ENCODE data around the gene KRT35. TPM values are rescaled to one million over a fixed set of nuclear protein-coding genes. Genes with fewer than 3 reads are reported as not detected.

KRT35 gene
- total RNA-seq, 2 donors from 2014 or later: not detected

DNA sequence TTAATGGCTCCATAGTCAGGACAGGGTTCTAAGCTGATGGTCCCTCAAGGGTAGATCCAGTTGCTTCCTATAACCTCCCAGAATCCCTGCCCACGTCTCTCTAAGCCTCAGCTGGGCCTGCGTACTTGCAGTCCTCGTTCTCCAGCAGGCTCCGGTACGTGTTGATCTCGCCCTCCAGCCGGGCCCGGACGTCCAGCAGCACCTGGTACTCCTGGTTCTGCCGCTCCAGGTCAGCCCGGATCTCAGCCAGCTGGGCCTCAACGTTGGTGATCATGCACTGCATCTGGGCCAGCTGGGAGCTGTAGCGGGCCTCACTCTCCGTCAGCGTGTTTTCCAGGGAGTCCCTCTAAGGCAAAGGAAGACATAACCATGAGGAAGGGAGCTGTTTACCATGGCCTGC is 18.2 kb downstream of the KRT35 start:
- H3K4me1 ChIP-seq (ENCODE audit: control insufficient read depth in 1 of 2, low read depth in 2 of 2): peaks cover 0 to 7% of the 10 kb centered on the region in 2 donors
- no peak overlapping the region for H3K4me3 ChIP-seq
- ATAC-seq (ENCODE audit: insufficient number of reproducible peaks, low FRiP score, low read depth) (no peak), DNase-seq (ENCODE audit: low spot score) (no peak)
- H3K27ac ChIP-seq: no peak overlapping the region
- H3K9me3 ChIP-seq: no peaks in the 10 kb centered on the region
- TF ChIP-seq, protein P1, sequence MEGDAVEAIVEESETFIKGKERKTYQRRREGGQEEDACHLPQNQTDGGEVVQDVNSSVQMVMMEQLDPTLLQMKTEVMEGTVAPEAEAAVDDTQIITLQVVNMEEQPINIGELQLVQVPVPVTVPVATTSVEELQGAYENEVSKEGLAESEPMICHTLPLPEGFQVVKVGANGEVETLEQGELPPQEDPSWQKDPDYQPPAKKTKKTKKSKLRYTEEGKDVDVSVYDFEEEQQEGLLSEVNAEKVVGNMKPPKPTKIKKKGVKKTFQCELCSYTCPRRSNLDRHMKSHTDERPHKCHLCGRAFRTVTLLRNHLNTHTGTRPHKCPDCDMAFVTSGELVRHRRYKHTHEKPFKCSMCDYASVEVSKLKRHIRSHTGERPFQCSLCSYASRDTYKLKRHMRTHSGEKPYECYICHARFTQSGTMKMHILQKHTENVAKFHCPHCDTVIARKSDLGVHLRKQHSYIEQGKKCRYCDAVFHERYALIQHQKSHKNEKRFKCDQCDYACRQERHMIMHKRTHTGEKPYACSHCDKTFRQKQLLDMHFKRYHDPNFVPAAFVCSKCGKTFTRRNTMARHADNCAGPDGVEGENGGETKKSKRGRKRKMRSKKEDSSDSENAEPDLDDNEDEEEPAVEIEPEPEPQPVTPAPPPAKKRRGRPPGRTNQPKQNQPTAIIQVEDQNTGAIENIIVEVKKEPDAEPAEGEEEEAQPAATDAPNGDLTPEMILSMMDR (IDR thresholded peaks at IDR 0.05): no peak
- H3K27me3 ChIP-seq (replicated peaks; ENCODE audit: insufficient read depth): no peaks in the 10 kb centered on the region
- no peaks in the 10 kb centered on the region for H3K36me3 ChIP-seq

DNA sequence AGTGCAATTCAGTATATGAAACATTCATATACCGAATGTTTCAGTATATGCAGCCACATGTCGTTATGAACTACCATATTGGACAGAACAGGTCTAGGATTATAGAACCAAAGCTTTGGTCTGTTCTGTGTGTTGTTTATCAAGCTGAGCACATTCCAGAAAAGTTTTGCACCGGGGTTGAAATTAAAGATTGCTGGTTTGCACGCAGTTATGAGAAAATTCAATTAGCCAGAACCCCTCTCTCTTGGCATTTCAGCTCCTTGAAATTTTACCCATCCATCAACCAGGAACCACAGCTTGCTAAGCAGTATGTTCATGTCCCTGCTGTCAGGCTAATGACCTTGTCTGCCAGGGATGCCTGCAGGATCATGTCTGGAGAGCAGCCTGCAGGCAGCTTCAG is 23.3 kb downstream of the KRT35 start:
- no peak overlapping the region for H3K27ac ChIP-seq
- no peaks in the 10 kb centered on the region for H3K27me3 ChIP-seq (replicated peaks; ENCODE audit: insufficient read depth)
- no peak for DNase-seq (ENCODE audit: low spot score)
- H3K36me3 ChIP-seq: no peaks in the 10 kb centered on the region
- no peak for ATAC-seq (ENCODE audit: insufficient number of reproducible peaks, low FRiP score, low read depth)
- no peak overlapping the region for H3K4me3 ChIP-seq
- H3K4me1 ChIP-seq (ENCODE audit: control insufficient read depth in 1 of 2, low read depth in 2 of 2): no peaks in the 10 kb centered on the region
- TF ChIP-seq, protein P1 (IDR thresholded peaks at IDR 0.05): no peak
- no peaks in the 10 kb centered on the region for H3K9me3 ChIP-seq

DNA sequence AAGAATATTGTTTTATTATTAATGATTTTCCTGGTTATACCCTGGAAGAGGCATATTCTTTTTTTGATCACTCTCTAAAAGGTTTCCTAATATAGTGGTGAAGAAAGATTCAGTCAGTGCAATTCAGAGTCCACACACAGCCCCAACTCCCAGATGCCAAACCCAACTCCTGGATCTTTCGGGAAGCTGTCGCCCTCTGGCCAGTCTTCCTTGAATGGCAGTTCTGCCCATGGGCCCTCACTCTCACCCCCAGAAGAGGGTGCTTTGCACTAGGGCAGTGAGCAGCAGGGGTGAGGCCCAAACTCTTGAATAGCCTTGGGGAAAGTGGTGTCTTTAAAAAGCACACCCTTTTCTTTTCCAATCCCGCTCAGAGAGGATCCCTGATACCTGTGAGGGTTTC is 24.7 kb downstream of the KRT35 start:
- ATAC-seq (ENCODE audit: insufficient number of reproducible peaks, low FRiP score, low read depth): no peak
- Histone ChIP-seq H3K36me3 (no peaks in the 10 kb centered on the region), H3K4me1 (ENCODE audit: control insufficient read depth in 1 of 2, low read depth in 2 of 2) (no peaks in the 10 kb centered on the region), H3K4me3 (no peak overlapping the region), H3K27ac (no peak overlapping the region), H3K27me3 (replicated peaks; ENCODE audit: insufficient read depth) (no peaks in the 10 kb centered on the region), H3K9me3 (no peaks in the 10 kb centered on the region)
- TF ChIP-seq, protein P1 (IDR thresholded peaks at IDR 0.05): no peak
- DNase-seq (ENCODE audit: low spot score): no peak

DNA sequence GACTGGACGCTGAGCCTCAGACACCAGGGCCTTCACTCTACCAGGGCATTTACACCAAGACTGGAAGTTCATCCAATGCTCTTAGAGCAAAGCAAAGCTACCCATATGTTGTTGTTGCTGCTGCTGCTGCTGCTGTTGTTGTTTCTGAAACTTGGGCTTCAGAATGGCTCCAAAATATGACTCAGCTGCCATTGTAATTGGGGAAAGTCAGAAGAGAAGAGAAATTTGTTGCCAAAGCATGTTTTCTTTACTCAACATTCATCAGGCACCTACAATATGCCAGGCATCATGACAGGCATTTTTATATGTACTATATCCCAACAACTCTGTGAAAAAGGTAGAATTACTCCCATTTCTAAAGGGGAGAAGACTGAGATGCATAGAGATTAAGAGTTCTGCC is 25.7 kb downstream of the KRT35 start:
- ATAC-seq (ENCODE audit: insufficient number of reproducible peaks, low FRiP score, low read depth) (no peak), DNase-seq (ENCODE audit: low spot score) (no peak)
- Histone ChIP-seq H3K9me3 (no peaks in the 10 kb centered on the region), H3K36me3 (no peaks in the 10 kb centered on the region), H3K4me3 (no peak overlapping the region), H3K27ac (no peak overlapping the region), H3K27me3 (replicated peaks; ENCODE audit: insufficient read depth) (no peaks in the 10 kb centered on the region), H3K4me1 (ENCODE audit: control insufficient read depth in 1 of 2, low read depth in 2 of 2) (no peaks in the 10 kb centered on the region)
- TF ChIP-seq, protein P1 (IDR thresholded peaks at IDR 0.05): no peak

DNA sequence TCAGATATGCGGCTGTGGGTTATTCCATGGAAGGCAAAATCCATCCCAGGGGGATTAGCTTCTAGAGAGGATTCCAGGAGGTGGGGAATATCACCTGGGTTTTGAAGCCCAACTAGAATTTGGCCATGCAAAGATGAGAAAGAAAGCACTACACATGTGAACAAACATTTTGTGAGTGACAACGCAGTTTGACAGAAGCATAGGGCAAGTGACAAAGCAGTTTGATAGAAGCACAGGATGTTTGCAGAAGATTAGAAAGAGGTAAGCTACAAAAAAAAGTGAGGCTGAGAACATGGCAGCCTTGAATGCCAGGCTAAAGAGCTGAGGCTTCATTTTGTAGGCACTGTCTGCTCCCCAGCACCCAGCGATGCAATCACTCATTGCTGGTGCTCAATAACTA is 27.9 kb downstream of the KRT35 start:
- Histone ChIP-seq H3K27me3 (replicated peaks; ENCODE audit: insufficient read depth) (no peaks in the 10 kb centered on the region), H3K36me3 (no peaks in the 10 kb centered on the region), H3K4me1 (ENCODE audit: control insufficient read depth in 1 of 2, low read depth in 2 of 2) (no peaks in the 10 kb centered on the region), H3K4me3 (no peak overlapping the region), H3K9me3 (no peaks in the 10 kb centered on the region), H3K27ac (no peak overlapping the region)
- TF ChIP-seq, protein P1 (IDR thresholded peaks at IDR 0.05): no peak
- no peak for DNase-seq (ENCODE audit: low spot score)
- no peak for ATAC-seq (ENCODE audit: insufficient number of reproducible peaks, low FRiP score, low read depth)
